CD1c-positive myeloid dendritic cell (primary cell): ENCODE measurements around the gene SERINC5.

Experiments
- DNase-seq: peaks from one replicate; pipeline ENCODE4 v3.0.0-alpha.2; 2016; ENCODE audit errors: extremely low spot score

Gene SERINC5

DNA sequence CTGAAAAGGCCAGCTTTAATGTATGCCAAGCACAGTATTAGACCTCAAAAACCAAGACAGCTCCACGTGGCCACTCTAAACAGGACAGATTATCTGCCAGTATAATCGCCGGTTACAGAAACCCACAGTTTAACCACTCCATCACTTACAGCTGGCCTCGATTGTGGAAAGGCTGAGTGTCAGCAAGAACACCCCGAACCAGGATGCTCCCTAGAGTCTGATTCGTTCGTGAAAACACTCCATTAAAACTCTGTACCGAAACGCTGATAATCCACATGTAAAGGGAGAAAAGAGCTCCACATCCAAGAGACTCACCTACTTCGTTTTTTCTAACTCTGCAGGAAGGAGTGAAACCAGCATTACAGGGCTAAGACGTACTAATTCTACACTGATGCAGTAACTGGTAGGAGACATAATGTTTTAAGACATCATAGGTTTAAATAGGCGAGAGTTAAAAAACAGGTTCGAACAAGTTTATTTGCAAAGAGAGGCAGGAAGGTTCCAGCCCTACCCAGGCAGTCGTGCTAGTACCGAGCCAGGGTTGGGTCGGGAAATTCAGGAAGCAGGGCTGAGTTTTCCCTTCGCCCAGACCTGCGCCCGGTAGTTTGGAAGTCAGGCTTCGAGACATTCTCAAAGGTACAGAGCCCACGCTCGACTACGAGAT lies 949 bp downstream of the SERINC5 start:
- DNase-seq: no peak

DNA sequence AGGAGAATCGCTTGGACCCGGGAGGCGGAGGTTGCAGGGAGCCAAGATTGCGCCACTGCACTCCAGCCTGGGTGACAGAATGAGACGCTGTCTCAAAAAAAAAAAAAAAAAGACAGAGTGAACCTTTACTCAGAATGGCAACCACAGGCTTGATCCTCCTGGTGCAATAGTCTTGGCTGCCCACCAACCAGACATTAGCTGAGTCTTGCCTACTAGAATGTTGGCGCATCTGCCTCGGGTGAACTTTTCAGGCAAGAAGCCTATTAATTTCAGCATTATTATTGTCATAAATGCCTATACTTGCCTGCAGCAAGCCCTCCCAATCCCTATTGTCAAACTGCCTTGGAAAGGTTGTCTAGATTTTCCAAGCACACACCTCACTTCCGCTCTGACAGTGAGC lies 4.2 kb downstream of the SERINC5 start:
- no peak for DNase-seq

DNA sequence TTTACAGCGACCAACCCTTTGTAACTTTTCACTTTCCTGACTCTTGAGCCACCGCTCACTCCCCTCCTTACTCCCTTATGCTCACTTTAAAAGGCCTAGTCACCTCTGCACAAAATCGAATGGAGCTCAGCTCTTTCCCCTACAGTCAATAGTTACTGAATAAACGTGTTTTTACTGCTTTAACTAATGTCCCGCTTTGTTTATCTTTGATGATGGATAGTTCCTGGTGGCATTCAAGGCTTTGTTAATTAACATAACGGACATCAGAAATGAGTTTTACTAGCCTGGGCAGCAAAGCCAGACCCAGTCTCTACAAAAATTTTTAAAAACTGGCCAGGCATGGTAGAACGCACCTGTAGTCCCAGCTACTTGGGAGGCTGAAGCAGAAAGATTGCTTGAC lies 5.0 kb downstream of the SERINC5 start:
- no peak for DNase-seq

DNA sequence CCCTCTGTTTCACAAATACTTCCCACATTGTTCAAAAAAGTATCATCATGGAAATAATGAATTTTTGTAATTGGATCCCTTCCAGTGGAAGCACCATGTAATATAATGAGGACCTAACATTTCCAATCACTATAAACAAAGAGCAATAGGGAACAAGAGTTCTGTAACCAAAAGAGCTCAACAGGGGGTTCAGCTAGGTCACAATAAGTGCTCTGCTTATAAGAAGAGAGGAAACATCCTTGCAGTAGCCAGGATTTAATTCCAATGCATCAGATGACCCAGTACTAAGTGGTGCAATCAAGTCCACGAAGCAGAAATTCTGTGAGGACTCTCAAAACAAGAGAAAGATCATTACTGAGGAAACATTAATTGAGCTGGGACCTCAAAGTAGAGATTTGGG lies 5.9 kb downstream of the SERINC5 start:
- DNase-seq: no peak

DNA sequence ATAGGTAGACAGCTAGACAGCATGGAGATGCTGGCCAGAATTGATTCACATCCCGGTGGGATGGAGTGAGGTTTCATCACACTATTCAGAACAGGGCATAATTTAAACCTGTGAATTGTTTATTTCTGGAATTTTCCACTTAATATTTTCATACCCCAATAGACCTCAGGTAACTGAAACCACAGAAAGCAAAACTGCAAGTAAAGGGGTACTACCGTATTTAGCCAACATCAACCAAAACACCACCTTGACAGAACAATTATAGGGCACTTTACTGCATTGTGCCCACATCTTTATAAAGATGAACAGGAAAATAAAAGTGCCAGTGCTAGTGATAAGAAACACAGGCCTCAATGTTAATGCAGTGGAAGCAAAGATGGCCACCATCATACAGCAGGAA lies 7.5 kb downstream of the SERINC5 start:
- no peak for DNase-seq

DNA sequence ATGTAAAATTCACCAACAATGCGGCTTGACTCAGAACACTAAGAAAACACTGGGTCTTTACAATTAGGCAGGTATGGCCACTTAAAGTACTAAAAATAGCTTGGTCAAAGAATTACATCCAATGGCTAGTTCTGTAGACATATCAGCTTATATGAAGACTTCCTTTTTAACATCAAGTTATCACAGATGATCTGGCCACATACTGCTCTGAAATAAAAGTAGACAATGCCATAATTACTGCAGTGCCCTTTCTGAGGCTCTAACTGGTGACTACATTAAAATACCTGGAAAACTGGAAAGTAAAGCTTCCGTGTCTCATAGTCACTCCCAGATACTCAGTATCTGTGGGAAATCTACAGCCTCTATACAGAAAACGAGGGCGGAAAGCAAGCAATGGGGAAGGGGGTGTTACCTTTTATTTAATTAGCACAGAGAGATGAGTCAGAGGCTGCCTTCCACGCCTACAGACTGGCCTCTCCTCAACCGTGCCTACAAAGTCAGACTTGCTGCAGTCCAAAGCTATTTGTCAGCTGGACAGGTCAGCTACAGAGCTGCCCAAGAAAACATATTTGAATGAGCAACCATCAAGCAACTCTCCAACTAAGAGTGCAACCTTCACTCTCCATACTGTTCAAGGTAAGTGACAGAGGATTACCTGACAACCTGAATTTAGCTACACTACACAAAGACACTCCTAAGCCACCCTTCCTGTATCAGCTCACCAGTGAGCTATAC lies 8.7 kb downstream of the SERINC5 start:
- DNase-seq: peak; percentile 87

DNA sequence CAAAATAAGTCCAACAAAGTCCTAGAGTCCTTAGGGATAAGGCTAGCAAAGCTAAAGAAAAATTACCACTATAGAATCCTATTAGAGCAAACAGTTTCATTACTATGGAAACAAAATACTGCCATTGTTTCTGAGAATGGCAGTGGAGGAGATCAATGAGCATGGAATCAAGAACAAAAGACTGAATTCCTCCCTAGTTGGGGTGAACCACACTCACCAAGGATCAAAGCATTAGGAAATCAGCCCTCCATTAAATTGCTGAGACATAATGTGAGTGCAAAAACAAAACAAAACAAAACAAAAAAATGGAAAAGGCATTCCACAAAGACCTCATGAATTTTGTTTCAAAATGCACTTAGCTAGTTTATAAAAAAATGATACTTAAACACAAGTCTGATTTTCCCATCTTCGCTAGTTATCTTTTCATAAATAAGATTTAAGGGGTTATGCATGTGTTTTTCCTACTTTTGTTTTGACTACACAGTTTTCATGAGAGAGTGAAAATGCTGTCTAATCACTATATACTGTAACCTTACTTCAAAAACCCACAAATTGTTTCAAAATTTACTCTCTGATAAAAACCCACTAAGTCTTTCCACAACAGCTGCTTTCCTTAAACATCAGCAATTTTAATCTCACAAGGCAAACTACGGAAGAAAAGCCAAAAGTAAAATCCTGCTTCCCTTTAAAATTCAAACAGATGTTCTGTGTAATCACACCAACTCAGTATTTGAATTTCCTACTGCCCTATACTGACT lies 9.7 kb downstream of the SERINC5 start:
- peak; percentile 46 for DNase-seq

DNA sequence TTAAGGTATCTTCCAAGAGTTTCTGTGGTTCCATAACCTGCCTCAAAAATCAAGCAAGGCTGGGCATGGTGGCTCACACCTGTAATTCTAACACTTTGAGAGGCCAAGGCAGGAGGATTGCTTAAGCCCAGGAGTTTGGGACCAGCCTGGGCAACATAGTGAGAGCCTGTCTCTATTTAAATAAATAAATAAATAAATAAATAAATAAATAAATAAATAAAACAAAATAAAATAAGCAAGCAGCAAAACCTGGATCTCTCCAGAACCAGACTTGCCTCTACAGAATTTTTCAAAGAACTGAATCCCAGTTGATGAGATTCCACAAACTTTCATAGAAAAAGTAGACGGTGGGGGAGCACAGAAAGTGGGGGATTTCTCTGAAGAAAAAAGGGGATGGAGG lies 12.3 kb downstream of the SERINC5 start:
- no peak for DNase-seq

DNA sequence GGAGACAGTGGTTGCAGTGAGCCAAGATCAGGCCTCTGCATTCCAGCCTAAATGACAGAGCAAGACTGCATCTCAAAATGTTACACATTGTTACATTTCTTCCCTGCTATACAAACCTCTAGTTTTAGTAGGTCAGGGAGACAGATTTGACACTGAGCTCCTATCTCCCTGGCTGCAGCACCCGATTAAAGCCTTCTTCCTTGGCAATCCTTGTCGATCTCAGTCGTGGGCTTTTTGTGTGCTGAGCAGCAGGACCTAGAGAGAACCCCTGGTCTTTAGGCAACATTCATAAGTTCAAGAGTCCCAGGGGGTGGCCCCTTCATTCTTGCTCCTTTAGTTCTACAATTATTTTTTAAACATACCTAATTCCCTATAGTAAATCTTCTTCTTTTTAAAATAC lies 13.0 kb downstream of the SERINC5 start:
- no peak for DNase-seq

DNA sequence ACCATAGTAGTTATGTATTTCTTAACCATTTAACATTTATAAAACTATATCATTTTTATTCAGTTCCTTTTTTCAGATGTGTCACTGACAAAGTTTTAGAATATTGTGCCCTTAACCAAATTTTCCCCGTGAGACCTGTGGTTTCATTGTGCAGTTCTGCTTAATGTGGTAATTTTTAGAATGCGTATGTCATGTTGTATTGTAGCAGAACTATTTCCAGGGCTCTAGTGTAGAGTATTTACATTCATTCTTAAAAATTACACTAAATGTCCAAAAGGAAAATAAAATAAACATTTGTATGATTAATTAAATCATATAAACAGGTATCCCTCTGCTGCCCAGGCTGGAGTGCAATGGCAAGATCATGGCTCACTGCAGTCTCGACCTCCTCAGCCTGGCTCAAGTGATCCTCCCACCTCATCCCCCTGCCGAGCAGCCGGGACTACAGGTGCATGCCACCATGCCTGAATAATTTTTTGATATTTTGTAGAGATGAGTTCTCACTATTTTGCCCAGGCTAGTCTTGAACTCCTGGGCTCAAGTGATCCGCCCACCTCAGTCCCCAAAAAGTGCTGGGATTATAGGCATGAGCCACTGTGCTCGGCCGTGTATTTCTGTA lies 15.4 kb downstream of the SERINC5 start:
- DNase-seq: peak; percentile 58

DNA sequence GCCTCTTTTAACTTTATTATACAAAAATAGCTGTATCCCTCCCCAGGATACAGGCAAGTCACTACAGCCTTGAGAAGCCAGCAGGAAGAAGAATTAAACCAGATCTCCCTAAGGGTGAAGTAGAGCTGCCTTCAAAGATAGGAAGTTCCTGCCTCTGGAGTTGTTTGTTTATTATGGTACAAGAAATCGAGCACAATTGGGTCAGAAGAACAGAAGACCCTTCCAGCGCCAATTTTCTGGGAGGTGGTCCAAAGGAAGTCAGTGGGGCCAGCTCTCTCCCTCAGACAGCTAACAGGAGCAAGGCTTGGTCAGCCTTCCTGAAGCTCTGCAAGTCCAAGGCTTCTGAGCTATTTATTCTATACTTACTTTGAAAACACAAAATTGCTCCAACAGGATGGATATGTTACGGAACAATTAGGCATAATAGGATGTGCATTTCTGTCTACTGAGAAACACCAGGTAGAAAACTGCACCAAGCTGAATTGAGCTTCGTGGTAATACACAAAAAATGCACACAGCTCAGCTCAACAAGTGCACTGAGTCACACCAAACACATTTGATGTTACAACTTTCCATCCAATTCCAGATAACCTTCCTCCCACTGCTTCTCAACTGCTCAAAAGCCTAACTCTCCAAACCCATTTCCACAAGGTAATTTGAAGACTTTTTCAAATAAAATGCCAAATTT lies 16.0 kb downstream of the SERINC5 start:
- DNase-seq: no peak

DNA sequence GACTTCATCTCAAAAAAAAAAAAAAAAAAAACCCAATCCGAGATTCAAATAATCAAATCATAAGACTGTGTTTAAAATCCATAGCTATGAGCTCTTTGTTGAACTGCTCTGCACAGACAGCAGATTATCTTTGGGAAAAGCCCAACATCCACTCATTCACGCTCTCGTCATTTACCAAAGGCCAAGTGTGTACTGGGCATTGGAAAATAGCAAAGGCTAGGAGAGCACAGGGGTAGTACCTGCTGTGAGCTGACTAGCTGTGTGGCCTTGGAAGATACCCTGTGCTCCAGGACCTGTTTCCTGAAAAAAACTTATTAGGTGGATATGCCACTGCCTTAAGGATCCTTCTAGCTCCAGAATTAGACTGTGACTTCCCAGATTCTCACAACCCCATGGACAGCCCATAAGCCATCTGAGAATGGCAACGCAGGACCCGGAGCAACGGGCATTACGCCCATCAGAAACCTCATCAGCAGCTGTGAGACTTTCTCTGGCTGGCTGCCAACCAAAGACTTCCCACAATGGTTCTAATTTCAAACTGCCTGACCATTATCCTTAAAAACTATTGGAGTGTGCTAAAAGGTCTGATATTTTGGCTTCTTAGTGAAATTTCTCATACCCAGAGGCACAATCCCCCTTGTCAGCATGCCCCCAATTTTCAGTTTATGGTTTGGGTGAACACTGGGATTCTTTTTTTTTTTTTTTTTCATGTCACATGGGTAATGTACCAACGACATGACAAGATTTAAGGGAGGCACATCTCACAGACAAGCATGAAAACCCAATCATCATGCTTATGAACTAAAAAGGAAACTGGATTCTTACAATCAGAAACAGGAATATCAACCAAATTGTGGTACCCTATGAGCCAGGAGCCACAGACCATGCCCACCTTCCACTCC lies 16.8 kb downstream of the SERINC5 start:
- peak; percentile 52 for DNase-seq

DNA sequence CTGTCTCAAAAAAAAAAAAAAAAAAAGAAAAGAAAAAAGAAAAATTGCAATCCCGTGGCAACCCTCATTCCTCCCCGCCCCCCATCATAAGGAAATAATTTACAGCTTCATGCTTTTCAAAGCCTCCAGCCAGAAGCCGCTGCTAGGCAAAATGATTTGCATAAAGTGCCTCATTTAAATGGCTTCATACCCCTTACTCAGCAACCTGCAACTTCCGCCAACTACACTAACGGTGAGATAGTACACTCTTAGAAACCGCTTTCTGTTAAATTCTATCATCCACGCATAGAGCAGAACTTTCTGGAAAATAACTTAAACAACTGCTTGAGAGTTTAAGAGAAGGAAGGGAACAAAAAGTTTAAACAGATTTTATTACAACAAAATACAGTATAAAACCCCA lies 17.8 kb downstream of the SERINC5 start:
- DNase-seq: no peak

DNA sequence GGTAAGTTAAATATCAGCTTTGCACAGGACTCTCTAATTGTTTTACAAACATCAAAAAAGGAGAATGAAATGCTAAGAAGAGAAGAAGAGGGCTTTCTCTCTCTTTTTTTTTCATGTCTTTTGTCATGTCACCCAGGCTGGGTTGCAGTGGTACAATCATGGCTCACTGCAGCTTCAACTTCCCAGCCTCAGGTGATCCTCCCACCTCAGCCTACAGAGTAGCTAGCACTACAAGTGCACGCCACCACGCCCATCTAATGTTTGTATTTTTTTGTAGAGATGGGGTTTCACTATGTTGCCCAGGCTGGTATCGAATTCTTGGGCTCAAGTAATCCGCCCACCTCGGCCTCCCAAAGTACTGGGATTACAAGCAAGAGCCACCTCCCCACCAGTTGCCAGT lies 18.6 kb downstream of the SERINC5 start:
- no peak for DNase-seq

DNA sequence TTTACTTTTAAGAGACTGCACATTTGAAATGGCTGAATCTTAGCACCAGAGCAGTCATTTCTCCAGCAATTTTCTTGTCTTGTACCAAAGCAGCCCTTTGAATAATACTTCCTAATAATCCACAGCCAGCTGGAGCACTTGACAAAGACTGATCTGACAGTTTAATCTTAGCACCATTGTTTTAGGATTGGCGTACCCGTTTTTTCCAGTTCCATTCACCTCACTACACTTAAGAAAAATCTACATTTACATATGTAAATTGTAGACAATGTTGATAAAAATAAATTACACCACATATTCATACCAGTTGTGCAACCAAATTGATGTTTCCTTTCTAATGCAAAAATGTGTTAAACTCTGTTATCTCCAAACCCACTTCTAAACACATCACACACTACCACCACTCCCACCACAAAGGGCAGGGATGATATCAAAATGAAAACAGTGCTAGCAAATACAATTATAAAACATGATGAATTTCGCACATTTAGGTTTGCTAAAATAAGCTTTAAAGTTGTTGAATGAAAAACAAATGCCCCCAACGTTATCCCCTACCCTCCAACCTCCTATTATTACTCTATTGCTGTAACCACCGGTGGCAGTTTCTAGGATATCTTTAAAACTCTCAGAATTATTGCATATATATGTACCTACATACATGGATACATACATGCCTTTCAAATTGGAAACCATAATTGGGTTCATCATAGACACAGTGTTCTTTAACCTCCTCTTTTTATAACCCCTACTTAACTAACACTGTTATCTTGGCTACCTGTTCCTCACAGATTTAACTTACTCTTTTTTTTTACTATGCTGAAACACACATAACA lies 21.5 kb downstream of the SERINC5 start:
- DNase-seq: no peak

DNA sequence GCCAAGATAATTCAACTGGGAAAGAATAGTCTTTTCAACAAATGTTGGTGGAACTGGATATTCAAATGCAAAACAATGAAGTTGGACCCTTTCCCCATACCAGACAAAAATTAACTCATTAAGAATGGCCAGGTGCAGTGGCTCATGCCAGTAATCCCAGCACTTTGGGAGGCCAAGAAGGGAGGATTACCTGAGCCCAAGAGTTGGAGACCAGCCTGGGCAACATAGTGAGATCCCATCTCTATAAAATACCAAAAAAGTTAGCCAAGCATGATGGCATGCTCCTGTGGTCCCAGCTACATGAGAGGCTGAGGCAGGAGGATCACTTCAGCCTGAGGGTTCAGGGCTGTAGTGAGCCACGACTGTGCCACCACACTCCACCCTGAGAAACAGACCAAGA lies 24.2 kb downstream of the SERINC5 start:
- no peak for DNase-seq

DNA sequence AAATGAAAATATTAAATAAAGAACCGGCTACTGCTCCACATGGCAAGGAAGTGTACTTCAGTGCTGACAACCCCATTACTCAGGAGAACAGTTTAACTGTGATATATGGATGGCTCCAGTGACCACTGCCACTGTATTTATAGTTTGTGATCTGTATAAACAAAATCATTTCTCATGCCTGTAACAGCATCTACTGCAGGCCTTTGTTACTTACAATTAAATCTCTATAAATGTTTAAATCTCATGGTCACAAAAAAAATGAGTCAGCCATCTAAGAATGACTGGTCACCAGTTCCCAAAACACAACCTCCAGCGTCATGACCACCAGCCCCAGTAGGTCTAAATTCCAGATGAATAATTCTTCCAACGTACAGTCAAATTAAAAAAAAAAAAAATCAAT lies 24.6 kb downstream of the SERINC5 start:
- no peak for DNase-seq

DNA sequence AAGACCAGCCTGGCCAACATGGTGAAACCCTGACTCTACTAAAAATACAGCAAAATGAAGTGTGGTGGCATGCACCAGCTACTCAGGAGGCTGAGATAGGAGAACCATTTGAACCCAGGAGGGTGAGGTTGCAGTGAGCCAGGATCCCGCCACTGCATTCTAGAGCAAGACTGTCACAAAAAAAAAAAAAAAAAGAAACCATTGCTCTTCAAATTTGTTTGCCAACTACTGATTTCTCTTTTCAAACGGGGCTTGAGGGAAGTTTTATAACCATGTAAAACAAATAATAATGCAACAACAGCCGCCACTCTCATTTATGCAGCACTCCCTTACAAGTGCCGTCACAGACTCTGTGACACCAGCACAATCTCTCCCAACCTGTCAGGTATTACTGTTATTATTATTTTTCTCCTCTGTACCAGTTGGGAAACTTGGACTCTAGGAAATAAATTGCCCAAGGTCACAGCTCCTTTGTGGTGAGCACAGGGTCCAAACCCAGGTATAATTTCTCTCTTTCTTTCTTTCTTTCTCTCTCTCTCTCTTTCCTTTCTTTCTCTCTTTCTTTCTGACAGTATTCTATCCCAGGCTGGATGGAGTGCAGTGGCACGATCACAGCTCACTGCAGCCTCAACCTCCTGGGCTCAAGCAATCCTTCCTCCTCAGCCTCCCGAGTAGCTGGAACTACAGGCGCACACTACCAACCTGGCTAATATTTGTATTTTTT lies 25.4 kb downstream of the SERINC5 start:
- DNase-seq: no peak

DNA sequence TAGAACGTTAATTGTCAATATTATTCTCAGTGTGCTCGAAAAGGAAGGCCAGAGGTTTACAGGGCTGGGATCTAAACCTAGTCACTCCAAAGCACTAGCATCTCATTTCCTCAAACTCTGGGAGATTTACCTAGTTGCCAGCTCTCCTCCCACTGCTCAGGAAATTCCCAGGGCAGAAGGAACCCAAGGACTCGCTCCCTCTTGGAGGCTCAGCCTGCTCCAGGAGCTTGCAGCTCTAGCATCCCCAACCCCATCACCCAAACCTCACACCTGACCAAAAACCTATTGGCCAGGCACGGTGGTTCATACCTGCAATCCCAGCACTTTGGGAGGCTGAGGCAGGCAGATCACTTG lies 26.0 kb downstream of the SERINC5 start:
- no peak for DNase-seq
